ENCODE data around the gene ARHGAP26.

The ARHGAP26 gene

GRCh38 chr5:143153332-143154119, 383.3 kb downstream of the ARHGAP26 start:
- no peak for DNase-seq

- DNase-seq, result no peak
These were observed 384.6 kb downstream of the ARHGAP26 start for GRCh38 chr5:143154510-143155370.

GRCh38 chr5:143155455-143155854, 385.3 kb downstream of the ARHGAP26 start:
- DNase-seq, result no peak

- no peak for DNase-seq
These were observed 385.9 kb downstream of the ARHGAP26 start for GRCh38 chr5:143156086-143156485.

- DNase-seq, result no peak
These were observed 386.4 kb downstream of the ARHGAP26 start for GRCh38 chr5:143156572-143156971.

GRCh38 chr5:143159031-143159430, 388.9 kb downstream of the ARHGAP26 start:
- DNase-seq, result no peak

- peak in 1 of 2 donors; percentile 51 for DNase-seq
These were observed 391.8 kb downstream of the ARHGAP26 start for GRCh38 chr5:143161885-143162540.

GRCh38 chr5:143162810-143163209, 392.6 kb downstream of the ARHGAP26 start:
- no peak for DNase-seq

GRCh38 chr5:143164557-143164956, 394.4 kb downstream of the ARHGAP26 start:
- no peak for DNase-seq

GRCh38 chr5:143165049-143165880, 395.1 kb downstream of the ARHGAP26 start:
- DNase-seq, result no peak

GRCh38 chr5:143166090-143166489, 395.9 kb downstream of the ARHGAP26 start:
- DNase-seq, result no peak

GRCh38 chr5:143166661-143167420, 396.7 kb downstream of the ARHGAP26 start:
- DNase-seq, result no peak

- DNase-seq, result no peak
These were observed 398.1 kb downstream of the ARHGAP26 start for GRCh38 chr5:143168171-143168741.

GRCh38 chr5:143168921-143169810, 399.0 kb downstream of the ARHGAP26 start:
- DNase-seq, result no peak

- DNase-seq, result no peak
These were observed 399.9 kb downstream of the ARHGAP26 start for GRCh38 chr5:143170104-143170503.

GRCh38 chr5:143170977-143171376, 400.8 kb downstream of the ARHGAP26 start:
- no peak for DNase-seq

- no peak for DNase-seq
These were observed 402.6 kb downstream of the ARHGAP26 start for GRCh38 chr5:143172739-143173138.

- DNase-seq, result no peak
These were observed 403.1 kb downstream of the ARHGAP26 start for GRCh38 chr5:143173139-143173889.

GRCh38 chr5:143174714-143175398, 404.7 kb downstream of the ARHGAP26 start:
- no peak for DNase-seq

Data from CD4-positive, alpha-beta T cell treated with Interleukin-4 for 1 hour (primary cell).